HepG2 (cell line): ENCODE measurements around the gene METTL22. TPM values are rescaled to one million over a fixed set of nuclear protein-coding genes. Genes with fewer than 3 reads are reported as not detected.
A peak's percentile ranks its signal among the peaks of the same experiment; 100 is the strongest.

ENCODE experiments used
- ATAC-seq: fragments of 200-7000 bp; cut with Tn5 transposase; 3 replicates; pipeline ENCODE4 v1.9.1; 2020; ENCODE audit warnings: mild to moderate bottlenecking, moderate library complexity
- BruUV-seq: library from RNA; stranded (reverse); fragments of 400-500 nt; replicated peaks from 2 replicates; lab custom pipeline; 2021; lab: Mats Ljungman, UMichigan
- CTCF ChIA-PET: fragments of 300-600 bp; formaldehyde crosslinking; extraction: SDS; loops from one replicate; lab custom pipeline; 2021; ENCODE audit warnings: low total read pairs, inconsistent platforms, low intra/inter-chr PET ratio; lab: Yijun Ruan, JAX
- POLR2A ChIA-PET: fragments of 350-600 bp; sonication (Branson Sonifier 250); formaldehyde crosslinking; loops from one replicate; lab custom pipeline; 2020; ENCODE audit warnings: antibody characterized with exemption, inconsistent platforms; lab: Yijun Ruan, JAX
- DNase-seq: peaks from one replicate; pipeline ENCODE4 v3.0.0-alpha.2; 2015; ENCODE audit warnings: low spot score
- FAIRE-seq: peaks from 3 replicates; lab custom pipeline; 2011; peaks lifted over from hg19 to GRCh38; lab: Jason Lieb, UNC
- H2AFZ ChIP-seq: one replicate; pipeline ENCODE4 v1.6.1; 2011; ENCODE audit warnings: low read length, inconsistent platforms
- H3K27ac ChIP-seq: fragments of 300-600 bp; 3 replicates; pipeline ENCODE4 v1.8.0; 2011; ENCODE audit warnings: mixed run types, mild to moderate bottlenecking, mixed read lengths, low read length, inconsistent platforms; ENCODE audit not compliant: insufficient read depth; ENCODE audit errors: extremely low read length
- H3K27me3 ChIP-seq, 2 experiments: fragments of 200-600 bp in 1 of 2; 2 replicates in 1 of 2; 3 replicates in 1 of 2; pipeline versions ENCODE4 v1.6.0 to v1.8.0; 2011; ENCODE audit warnings: low read length in 2 of 2, mild to moderate bottlenecking in 2 of 2, moderate library complexity in 2 of 2, inconsistent platforms in 1 of 2; ENCODE audit not compliant: insufficient read depth in 2 of 2, control insufficient read depth in 1 of 2
- H3K36me3 ChIP-seq, 2 experiments: fragments of 200-600 bp in 1 of 2; replicated peaks in 1 of 2; 2 replicates in 1 of 2; 3 replicates in 1 of 2; pipeline versions ENCODE4 v1.5.1 to v1.8.0; 2011; ENCODE audit warnings: low read length in 2 of 2, inconsistent platforms in 1 of 2; ENCODE audit not compliant: insufficient read depth in 2 of 2, control insufficient read depth in 1 of 2
- H3K4me1 ChIP-seq: 2 replicates; pipeline ENCODE4 v1.5.1; 2012; ENCODE audit warnings: low read length, inconsistent platforms; ENCODE audit not compliant: insufficient read depth
- H3K4me2 ChIP-seq: 2 replicates; pipeline ENCODE4 v1.6.0; 2011; ENCODE audit warnings: low read depth, low read length, inconsistent platforms
- H3K4me3 ChIP-seq, 3 experiments: fragments of 200-600 bp in 1 of 3; sonication (generic), shearing (Covaris generic) in 1 of 3; replicated peaks in 1 of 3; 2 replicates each; pipeline ENCODE4 v1.5.1; 2011 to 2016; ENCODE audit warnings: low read length in 3 of 3, inconsistent platforms in 2 of 3, low read depth in 2 of 3, mild to moderate bottlenecking in 2 of 3, control low read depth in 1 of 3, mixed read lengths in 1 of 3; ENCODE audit not compliant: insufficient read depth in 1 of 3
- H3K79me2 ChIP-seq: one replicate; pipeline ENCODE4 v1.6.1; 2011; ENCODE audit warnings: low read length, inconsistent platforms; ENCODE audit not compliant: insufficient read depth
- H3K9ac ChIP-seq: 2 replicates; pipeline ENCODE4 v1.6.0; 2011; ENCODE audit warnings: mild to moderate bottlenecking, low read depth, low read length, inconsistent platforms; ENCODE audit not compliant: insufficient read depth
- H3K9me3 ChIP-seq: 2 replicates; pipeline ENCODE4 v1.5.1; 2012; ENCODE audit warnings: mild to moderate bottlenecking, low read length
- H4K20me1 ChIP-seq: 2 replicates; pipeline ENCODE4 v1.6.0; 2011; ENCODE audit warnings: inconsistent platforms, mild to moderate bottlenecking, low read length, moderate library complexity; ENCODE audit not compliant: insufficient read depth
- DRAP1 ChIP-seq: IDR thresholded peaks from 2 replicates; pipeline ENCODE4 v1.6.1; 2016; ENCODE audit warnings: missing genetic modification reagents, missing compliant biosample characterization
- KDM1A ChIP-seq: IDR thresholded peaks from 2 replicates; pipeline ENCODE4 v1.6.1; 2016; ENCODE audit warnings: missing compliant biosample characterization
- MAFG ChIP-seq: sonication (generic); formaldehyde crosslinking; IDR thresholded peaks from 2 replicates; pipeline ENCODE4 v1.5.1; 2020; ENCODE audit warnings: mild to moderate bottlenecking, missing genetic modification reagents
- MAX ChIP-seq: IDR thresholded peaks from 2 replicates; pipeline ENCODE4 v1.6.1; 2012; ENCODE audit warnings: inconsistent platforms
- NONO ChIP-seq, 2 experiments: fragments of 450-650 bp in 1 of 2; sonication (generic) in 1 of 2; formaldehyde crosslinking in 1 of 2; IDR thresholded peaks in 1 of 2; conservative IDR thresholded peaks in 1 of 2; 2 replicates each; pipeline versions ENCODE4 v1.6.1 to v1.8.0; 2017 to 2022; ENCODE audit warnings: mild to moderate bottlenecking in 1 of 2, missing genetic modification reagents in 1 of 2, moderate library complexity in 1 of 2
- YY1 ChIP-seq: IDR thresholded peaks from 2 replicates; pipeline ENCODE4 v1.6.1; 2011; ENCODE audit warnings: low read length, low read depth, moderate library complexity, mild to moderate bottlenecking; ENCODE audit not compliant: insufficient read depth, insufficient replicate concordance
- ZFP36 ChIP-seq: fragments of 150-350 bp; IDR thresholded peaks from 2 replicates; pipeline ENCODE4 v1.6.1; 2018; ENCODE audit warnings: borderline replicate concordance, low read length, low read depth; ENCODE audit not compliant: partially characterized antibody
- ZMYM3 ChIP-seq: sonication (generic); formaldehyde crosslinking; IDR thresholded peaks from 2 replicates; pipeline ENCODE4 v1.5.1; 2020; ENCODE audit warnings: mild to moderate bottlenecking, missing genetic modification reagents
- ZNF121 ChIP-seq: sonication (generic); formaldehyde crosslinking; IDR thresholded peaks from 2 replicates; pipeline ENCODE4 v1.5.0; 2020; ENCODE audit warnings: mild to moderate bottlenecking, missing genetic modification reagents
- ZNF580 ChIP-seq: IDR thresholded peaks from 2 replicates; pipeline ENCODE4 v1.6.1; 2016; ENCODE audit warnings: low read depth, borderline replicate concordance
- ZNF768 ChIP-seq: sonication (generic); formaldehyde crosslinking; IDR thresholded peaks from 2 replicates; pipeline ENCODE4 v1.4.0; 2020; ENCODE audit warnings: missing genetic modification reagents
- ZNF770 ChIP-seq: sonication (generic); formaldehyde crosslinking; IDR thresholded peaks from 2 replicates; pipeline ENCODE4 v1.5.0; 2020; ENCODE audit warnings: mild to moderate bottlenecking, missing genetic modification reagents
- ZNF772 ChIP-seq: sonication (generic); formaldehyde crosslinking; IDR thresholded peaks from 2 replicates; pipeline ENCODE4 v1.5.0; 2020; ENCODE audit warnings: mild to moderate bottlenecking, missing genetic modification reagents
- ZSCAN29 ChIP-seq: sonication (generic); formaldehyde crosslinking; conservative IDR thresholded peaks from 2 replicates; pipeline ENCODE4 v1.4.0; 2020; ENCODE audit warnings: mild to moderate bottlenecking, missing genetic modification reagents
- WGBS: methylation state at CpG from one replicate; pipeline ENCODE4 v1.1.6; 2017; ENCODE audit warnings: low lambda C conversion rate; 5-methylcytosine and 5-hydroxymethylcytosine counted together
- in situ Hi-C: cut with HindIII; loops from 2 replicates; pipeline ENCODE4 v1.10.0; 2017; ENCODE audit warnings: low pct_unique_long_range_greater_than_20kb; ENCODE audit not compliant: extremely low pct_ligation_motif_present
- intact Hi-C: fragments of 100-400 bp; cut with micrococcal nuclease; formaldehyde crosslinking; loops from one replicate; pipeline ENCODE4 v1.10.0; 2022; ENCODE audit not compliant: unreplicated experiment
- polyA plus RNA-seq, 8 experiments: library from polyadenylated mRNA; depleted of rRNA in 3 of 8; stranded (reverse) in 7 of 8; unstranded in 1 of 8; fragments of >200 nt; fragmentation: Illumina TruSeq in 4 of 8; extraction: Trizol in 4 of 8; gene quantifications; 2 replicates each; pipeline versions ENCODE4 v1.2.1 to v1.2.3, GENCODE V29; 2011 to 2016; ENCODE audit warnings: low read depth in 4 of 8, missing spikeins in 1 of 8, mixed read lengths in 1 of 8; ENCODE audit not compliant: insufficient read depth in 1 of 8
- total RNA-seq, 5 experiments: library from RNA; depleted of rRNA; stranded (reverse); fragments of >200 nt; fragmentation: Illumina TruSeq; extraction: Trizol; gene quantifications; 2 replicates each; pipeline ENCODE4 v1.2.3, GENCODE V29; 2016; ENCODE audit warnings: low read depth in 1 of 5

Gene METTL22
- total and polyA plus RNA-seq, 2 of the 13 experiments (the other 11 are each of a cell fraction or from before 2014, with no cell fraction given), result 36.2 to 94.8 TPM

- ATAC-seq (no peak), DNase-seq (no peak), FAIRE-seq (no peak)
- TF ChIP-seq ZSCAN29 (CRISPR knock-in tag) (no peak), ZNF121 (CRISPR knock-in tag) (peak; percentile 76), ZMYM3 (CRISPR knock-in tag) (peak; percentile 96), ZNF768 (CRISPR knock-in tag) (peak; percentile 99), ZNF770 (peak; percentile 58; the same call in 1 of the 2 replicates), MAX (0 out of 2 replicates have a peak, but pooled peaks have one; percentile 18), NONO (IDR thresholded peaks at IDR 0.05) (no peak), NONO (CRISPR knock-in tag; conservative IDR thresholded peaks at IDR 0.05) (0 out of 2 replicates have a peak, but pooled peaks have one; percentile 25), KDM1A (CRISPR knock-in tag) (peak; percentile 69; the same call in 1 of the 2 replicates), ZNF580 (CRISPR knock-in tag) (no peak), DRAP1 (CRISPR knock-in tag) (no peak), ZNF772 (CRISPR knock-in tag) (no peak), MAFG (no peak), YY1 (no peak), ZFP36 (peak; percentile 48)
- Histone ChIP-seq H3K4me1 (peaks cover 10% of the 10 kb centered on the region), H2AFZ (no peak overlapping the region), H3K36me3 (peaks cover 43 to 57% of the 10 kb centered on the region in 2 experiments), H3K4me2 (no peak overlapping the region), H3K9ac (no peak overlapping the region), H3K79me2 (no peaks in the 10 kb centered on the region), H4K20me1 (no peaks in the 10 kb centered on the region), H3K27ac (no peak overlapping the region), H3K4me3 (no peak overlapping the region), H3K27me3 (no peaks in the 10 kb centered on the region), H3K9me3 (no peaks in the 10 kb centered on the region)
- 86% methylated on average over 8 of the region's 9 CpGs for WGBS
- in situ Hi-C loops, result no loop called here
- ChIA-PET POLR2A (no interaction called here), CTCF (no interaction called here)
- intact Hi-C loops, result no loop called here
- BruUV-seq, result no TSS peak
Measured at GRCh38 chr16:8647721-8648318, 26.3 kb downstream of the METTL22 start.
